GM19023 (cell line): Measurements from ENCODE around the gene FUS.
A peak's percentile ranks its signal among the peaks of the same experiment; 100 is the strongest.
"Not testable (repeated sequence)": the region's sequence is repeated elsewhere in the genome, so short reads cannot be mapped to it uniquely, and the experiment has no call there.

Source experiments
- ATAC-seq: cut with Tn5 transposase; IDR thresholded peaks from one replicate; pipeline ENCODE4 v1.9.1; 2021; ENCODE audit warnings: mild to moderate bottlenecking, moderate library complexity; ENCODE audit not compliant: unreplicated experiment

Gene FUS

GRCh38 chr16:31143011-31143693 is 36.8 kb upstream of the FUS start:
- no peak for ATAC-seq

- no peak for ATAC-seq
Observed at GRCh38 chr16:31143694-31144148, 36.2 kb upstream of the FUS start.

GRCh38 chr16:31144418-31144817 is 35.5 kb upstream of the FUS start:
- not testable (repeated sequence) for ATAC-seq

- ATAC-seq, result no peak
Observed at GRCh38 chr16:31145398-31145990, 34.4 kb upstream of the FUS start.

GRCh38 chr16:31147574-31147973 is 32.4 kb upstream of the FUS start:
- no peak for ATAC-seq

- ATAC-seq, result no peak
Observed at GRCh38 chr16:31148281-31148728, 31.6 kb upstream of the FUS start.

- no peak for ATAC-seq
Observed at GRCh38 chr16:31148896-31149295, 31.0 kb upstream of the FUS start.

- ATAC-seq, result no peak
Observed at GRCh38 chr16:31149332-31149731, 30.6 kb upstream of the FUS start.

GRCh38 chr16:31149894-31150890 is 29.7 kb upstream of the FUS start, which contains the start of gene PRSS36:
Gene PRSS36, minus strand, starts transcription at chr16:31150066. Its CDS starts 31 bp downstream, at chr16:31150035.
- no peak for ATAC-seq

GRCh38 chr16:31150976-31151375 is 29.0 kb upstream of the FUS start:
- ATAC-seq, result not testable (repeated sequence)

- ATAC-seq, result no peak
Observed at GRCh38 chr16:31157136-31157535, 22.8 kb upstream of the FUS start.

GRCh38 chr16:31167315-31167714 is 12.6 kb upstream of the FUS start:
- no peak for ATAC-seq

GRCh38 chr16:31168848-31169247 is 11.1 kb upstream of the FUS start:
- no peak for ATAC-seq

GRCh38 chr16:31170048-31170447 is 9.9 kb upstream of the FUS start:
- ATAC-seq, result not testable (repeated sequence)

GRCh38 chr16:31177136-31177535 is 2.8 kb upstream of the FUS start:
- no peak for ATAC-seq

GRCh38 chr16:31179219-31179746 is 656 bp upstream of the FUS start:
- ATAC-seq, result peak; percentile 0

GRCh38 chr16:31181102-31181830 is 1.3 kb downstream of the FUS start:
- ATAC-seq, result no peak

GRCh38 chr16:31182391-31182790 is 2.5 kb downstream of the FUS start:
- ATAC-seq, result no peak

GRCh38 chr16:31183432-31184428 is 3.8 kb downstream of the FUS start:
- ATAC-seq, result no peak
